HG03342 (cell line): ENCODE results near the gene CCDC85B.

ENCODE experiments used
- ATAC-seq: cut with Tn5 transposase; IDR thresholded peaks from one replicate; pipeline ENCODE4 v1.9.1; 2021; ENCODE audit warnings: mild to moderate bottlenecking, moderate library complexity; ENCODE audit not compliant: unreplicated experiment

CCDC85B gene

GRCh38 chr11:65903715-65904114, 13.2 kb downstream of the CCDC85B start:
- ATAC-seq = no peak

- ATAC-seq = no peak
Observed at GRCh38 chr11:65906602-65907001, 16.1 kb downstream of the CCDC85B start.

- ATAC-seq = no peak
Observed at GRCh38 chr11:65907878-65908277, 17.4 kb downstream of the CCDC85B start.

GRCh38 chr11:65911682-65912568, 21.5 kb downstream of the CCDC85B start:
- no peak for ATAC-seq

- ATAC-seq = no peak
Observed at GRCh38 chr11:65912845-65913244, 22.4 kb downstream of the CCDC85B start.

- ATAC-seq = no peak
Observed at GRCh38 chr11:65915101-65915820, 24.8 kb downstream of the CCDC85B start.

- ATAC-seq = no peak
Observed at GRCh38 chr11:65915821-65916251, 25.4 kb downstream of the CCDC85B start.

- no peak for ATAC-seq
Observed at GRCh38 chr11:65916391-65916790, 25.9 kb downstream of the CCDC85B start.

- no peak for ATAC-seq
Observed at GRCh38 chr11:65917077-65917433, 26.6 kb downstream of the CCDC85B start.

GRCh38 chr11:65917434-65918210, 27.1 kb downstream of the CCDC85B start:
- ATAC-seq = no peak

GRCh38 chr11:65918211-65919140, 28.0 kb downstream of the CCDC85B start, which contains the start of gene C11orf68:
C11orf68 (minus strand) TSS chr11:65919062; CDS start chr11:65919031, 31 bp downstream.
- peak; percentile 44 for ATAC-seq

GRCh38 chr11:65919141-65919572, 28.7 kb downstream of the CCDC85B start, which contains the start of gene DRAP1:
DRAP1 (plus strand) TSS chr11:65919426; CDS start chr11:65919502, 76 bp downstream.
- peak; percentile 85 for ATAC-seq

- peak; percentile 8 for ATAC-seq
Observed at GRCh38 chr11:65919573-65920371, 29.3 kb downstream of the CCDC85B start.

GRCh38 chr11:65920372-65920802, 29.9 kb downstream of the CCDC85B start:
- ATAC-seq = no peak

GRCh38 chr11:65921033-65921555, 30.6 kb downstream of the CCDC85B start:
- ATAC-seq = no peak

GRCh38 chr11:65921876-65922275, 31.4 kb downstream of the CCDC85B start:
- ATAC-seq = no peak

- no peak for ATAC-seq
Observed at GRCh38 chr11:65922565-65922964, 32.1 kb downstream of the CCDC85B start.

GRCh38 chr11:65925397-65925796, 34.9 kb downstream of the CCDC85B start:
- no peak for ATAC-seq

GRCh38 chr11:65927904-65928397, 37.5 kb downstream of the CCDC85B start:
- ATAC-seq = peak; percentile 80
